H1 (cell line): ENCODE results near the gene HIPK3. TPM values are rescaled to one million over a fixed set of nuclear protein-coding genes. Genes with fewer than 3 reads are reported as not detected.

Experiments
- ATF3 ChIP-seq: IDR thresholded peaks from 2 replicates; pipeline ENCODE4 v1.6.1; 2011; ENCODE audit warnings: low read depth, mild to moderate bottlenecking, low read length; ENCODE audit not compliant: insufficient read depth
- CBX8 ChIP-seq: fragments of 300-800, 300-1000 bp; sonication (generic); IDR thresholded peaks from 2 replicates; pipeline ENCODE4 v1.7.1; 2016; ENCODE audit warnings: low read depth, low read length, borderline replicate concordance
- CHD1 ChIP-seq: IDR thresholded peaks from 2 replicates; pipeline ENCODE4 v1.6.1; 2012; ENCODE audit warnings: low read depth, low read length, improper control_type of control experiment
- CHD7 ChIP-seq: fragments of 300-600 bp; sonication (generic); IDR thresholded peaks from 2 replicates; pipeline ENCODE4 v1.7.1; 2012; ENCODE audit warnings: low read length, moderate library complexity, mild to moderate bottlenecking, inconsistent platforms; ENCODE audit not compliant: insufficient replicate concordance
- CTBP2 ChIP-seq: IDR thresholded peaks from 2 replicates; pipeline ENCODE4 v1.7.0; 2011; ENCODE audit warnings: borderline replicate concordance, mild to moderate bottlenecking, moderate library complexity, mixed read lengths, low read length; ENCODE audit not compliant: insufficient read depth, insufficient read length
- KDM4A ChIP-seq: IDR thresholded peaks from one replicate; pipeline ENCODE4 v1.7.1; 2012; ENCODE audit warnings: low read depth, mild to moderate bottlenecking, moderate library complexity, low read length, inconsistent platforms; ENCODE audit not compliant: severe bottlenecking
- RBBP5 ChIP-seq: IDR thresholded peaks from 2 replicates; pipeline ENCODE4 v1.7.1; 2012; ENCODE audit warnings: low read depth, mild to moderate bottlenecking, inconsistent platforms, low read length, moderate library complexity, borderline replicate concordance
- TAF7 ChIP-seq: optimal IDR thresholded peaks from 2 replicates; pipeline ENCODE3; 2011; ENCODE audit warnings: low read depth, mild to moderate bottlenecking, inconsistent platforms, low read length, moderate library complexity, borderline replicate concordance
- polyA plus RNA-seq, 7 experiments: library from polyadenylated mRNA; depleted of rRNA in 3 of 7; stranded (reverse) in 5 of 7; unstranded in 2 of 7; fragments of >200 nt in 5 of 7; fragments of 200-250 nt in 2 of 7; gene quantifications; 1 replicate in 5 of 7; 2 replicates in 1 of 7; 4 replicates in 1 of 7; pipeline versions ENCODE4 v1.2.1 to v1.2.3, GENCODE V29; 2011 to 2013; ENCODE audit warnings: missing spikeins in 2 of 7, mixed read lengths in 2 of 7
- total RNA-seq: library from RNA; stranded (reverse); fragmentation: NEBNext Ultra II Directional; extraction: Animal tissue kit (Norgen Biotek cat#: 25700); gene quantifications from 2 replicates; pipeline ENCODE4 v1.2.1, GENCODE V29; 2021

HIPK3 gene
- total and polyA plus RNA-seq, 2 of the 8 experiments (the other 6 are each of a cell fraction or from before 2014, with no cell fraction given): 5.0 to 22.3 TPM

DNA sequence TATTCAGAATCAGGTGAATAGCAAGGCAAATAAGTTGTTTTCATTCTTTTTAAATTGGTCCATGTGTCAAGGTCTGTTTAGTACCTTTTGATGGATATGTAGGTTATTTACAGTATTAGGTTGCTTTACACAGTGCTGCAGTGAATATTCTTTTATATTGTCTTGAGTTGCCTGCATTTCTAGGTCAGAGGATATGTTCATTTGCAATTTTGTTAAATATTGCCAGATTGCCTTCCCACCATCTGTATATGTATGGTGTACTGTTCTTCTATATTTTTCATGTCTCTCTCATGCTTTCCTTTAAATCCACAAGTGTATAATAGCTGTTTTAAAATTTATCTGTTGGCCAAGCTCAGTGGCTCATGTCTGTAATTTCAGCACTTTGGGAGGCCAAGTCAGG lies 24.6 kb downstream of the HIPK3 start (continued):
- TF ChIP-seq CHD7 (no peak), CBX8 (no peak), CTBP2 (no peak), RBBP5 (no peak), TAF7 (no peak), KDM4A (no peak), ATF3 (no peak), CHD1 (no peak)
